Measurements from ENCODE around the gene EPN1. TPM values are rescaled to one million over a fixed set of nuclear protein-coding genes. Genes with fewer than 3 reads are reported as not detected.
A peak's percentile ranks its signal among the peaks of the same experiment; 100 is the strongest.

The EPN1 gene
- 100 to 1,000 TPM; 148 to 149 TPM for total RNA-seq
- polyA plus RNA-seq (2013, experiment 1 of 2) = 79.8 TPM
- polyA plus RNA-seq (2013, experiment 2 of 2) = 73.0 TPM
- long read RNA-seq, experiment 1, full-length matches to known transcripts = 2 of 53 reads
- long read RNA-seq, experiment 1, partial matches to known transcripts = 36 of 53 reads
- long read RNA-seq, experiment 1, other reads (novel, unspliced or antisense) = 15 of 53 reads
- long read RNA-seq, experiment 2, full-length matches to known transcripts = 79 of 161 reads
- long read RNA-seq, experiment 2, partial matches to known transcripts = 21 of 161 reads
- long read RNA-seq, experiment 2, other reads (novel, unspliced or antisense) = 61 of 161 reads
- long read RNA-seq, experiment 3, full-length matches to known transcripts = 5 of 12 reads
- long read RNA-seq, experiment 3, partial matches to known transcripts = 1 of 12 reads
- long read RNA-seq, experiment 3, other reads (novel, unspliced or antisense) = 6 of 12 reads
- long read RNA-seq, experiment 4, full-length matches to known transcripts = 1 of 1 reads
- long read RNA-seq, experiment 4, partial matches to known transcripts = 0 of 1 reads
- long read RNA-seq, experiment 4, other reads (novel, unspliced or antisense) = 0 of 1 reads

DNA sequence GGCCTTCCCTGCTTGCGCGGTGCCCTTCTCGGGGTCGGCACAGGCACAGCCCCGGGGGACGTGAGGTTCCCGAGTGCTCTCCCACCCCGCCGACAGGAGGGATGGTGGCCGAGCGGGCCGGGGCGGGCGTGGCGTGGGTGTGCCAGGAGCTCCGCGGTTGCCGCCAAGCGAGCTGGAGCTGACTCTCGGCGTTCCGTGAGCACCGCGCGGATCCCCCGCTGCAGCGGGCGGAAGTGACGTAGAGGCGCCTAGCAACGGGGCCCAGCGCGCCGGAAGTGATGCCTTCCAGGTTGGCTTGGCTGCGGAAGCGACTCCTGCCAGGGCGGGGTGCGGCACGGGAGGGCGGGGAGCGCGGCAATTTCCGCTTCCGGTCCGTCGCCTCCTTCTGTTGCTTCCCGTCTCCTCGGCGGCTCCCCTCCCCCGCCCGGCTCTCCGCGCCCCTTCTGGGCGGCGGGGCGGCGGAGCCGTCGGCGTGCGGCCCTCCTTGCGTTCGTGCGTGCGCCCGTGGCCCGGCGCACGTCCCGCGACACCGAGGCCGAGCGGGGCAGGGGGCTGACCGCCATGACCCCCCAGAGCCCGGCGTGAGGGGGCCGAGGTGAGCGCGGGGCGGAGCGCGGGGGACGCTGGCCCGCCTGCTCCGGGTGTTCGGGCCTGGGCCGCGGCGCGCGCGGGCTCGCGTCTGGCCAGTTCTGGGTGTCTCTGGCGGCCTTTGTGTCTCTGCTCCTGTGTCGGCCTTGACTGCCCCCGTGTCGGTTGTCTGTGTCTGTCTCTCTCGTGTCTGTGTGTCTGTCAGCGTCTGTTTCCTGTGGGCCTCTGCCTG, at the start of gene EPN1:
TSS of gene EPN1 (plus strand) at position 386 of the 820 bp plus-strand sequence. CDS start 3,402 bp downstream, outside the sequence.
- peak within 1 kb of the TSS; percentile 80 for H3K27ac ChIP-seq (ENCODE audit: low read depth, low read length)
- Mint-ChIP-seq H3K27ac (peak within 1 kb of the TSS; percentile 95), H3K4me3 (peak within 1 kb of the TSS; percentile 90), H3K27me3 (ENCODE audit: insufficient read depth) (no peaks in the 10 kb centered on the region), H3K36me3 (ENCODE audit: low read depth) (peaks cover 58% of the 10 kb centered on the region), H3K4me1 (peaks cover 37% of the 10 kb centered on the region), H3K9me3 (no peaks in the 10 kb centered on the region)
- no peaks in the 10 kb centered on the region for H3K27me3 ChIP-seq (ENCODE audit: control insufficient read depth, insufficient read depth, low read length, poor library complexity, severe bottlenecking)
- H3K36me3 ChIP-seq (ENCODE audit: control insufficient read depth, insufficient read depth, low read length) = peaks cover 38% of the 10 kb centered on the region
- H3K9me3 ChIP-seq (ENCODE audit: control insufficient read depth, low read length) = no peaks in the 10 kb centered on the region
- 0 to 2% methylated on average over 43 to 101 of the region's 101 CpGs for WGBS, 2 experiments (ENCODE audit: insufficient coverage in 1 of 2, insufficient read length in 1 of 2)
- TF ChIP-seq, protein P1, sequence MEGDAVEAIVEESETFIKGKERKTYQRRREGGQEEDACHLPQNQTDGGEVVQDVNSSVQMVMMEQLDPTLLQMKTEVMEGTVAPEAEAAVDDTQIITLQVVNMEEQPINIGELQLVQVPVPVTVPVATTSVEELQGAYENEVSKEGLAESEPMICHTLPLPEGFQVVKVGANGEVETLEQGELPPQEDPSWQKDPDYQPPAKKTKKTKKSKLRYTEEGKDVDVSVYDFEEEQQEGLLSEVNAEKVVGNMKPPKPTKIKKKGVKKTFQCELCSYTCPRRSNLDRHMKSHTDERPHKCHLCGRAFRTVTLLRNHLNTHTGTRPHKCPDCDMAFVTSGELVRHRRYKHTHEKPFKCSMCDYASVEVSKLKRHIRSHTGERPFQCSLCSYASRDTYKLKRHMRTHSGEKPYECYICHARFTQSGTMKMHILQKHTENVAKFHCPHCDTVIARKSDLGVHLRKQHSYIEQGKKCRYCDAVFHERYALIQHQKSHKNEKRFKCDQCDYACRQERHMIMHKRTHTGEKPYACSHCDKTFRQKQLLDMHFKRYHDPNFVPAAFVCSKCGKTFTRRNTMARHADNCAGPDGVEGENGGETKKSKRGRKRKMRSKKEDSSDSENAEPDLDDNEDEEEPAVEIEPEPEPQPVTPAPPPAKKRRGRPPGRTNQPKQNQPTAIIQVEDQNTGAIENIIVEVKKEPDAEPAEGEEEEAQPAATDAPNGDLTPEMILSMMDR (conservative IDR thresholded peaks at IDR 0.05) = no peak
- peaks cover 3% of the 10 kb centered on the region for H3K4me1 ChIP-seq (ENCODE audit: control insufficient read depth, insufficient read depth, low read length)
- H3K4me3 ChIP-seq (ENCODE audit: low read length) = peak within 1 kb of the TSS; percentile 88
- peak; percentile 98 for DNase-seq
- H3K9ac ChIP-seq (ENCODE audit: extremely low read depth, low read length, poor library complexity, severe bottlenecking) = peak within 1 kb of the TSS; percentile 63

- Mint-ChIP-seq H3K36me3 (ENCODE audit: low read depth) (no peaks in the 10 kb centered on the region), H3K27me3 (ENCODE audit: insufficient read depth) (peaks cover 10% of the 10 kb centered on the region), H3K9me3 (no peaks in the 10 kb centered on the region), H3K27ac (no peak overlapping the region), H3K4me3 (no peak overlapping the region), H3K4me1 (peaks cover 2% of the 10 kb centered on the region)
- Histone ChIP-seq H3K27me3 (ENCODE audit: control insufficient read depth, insufficient read depth, low read length, poor library complexity, severe bottlenecking) (no peaks in the 10 kb centered on the region), H3K27ac (ENCODE audit: low read depth, low read length) (no peak overlapping the region), H3K9ac (ENCODE audit: extremely low read depth, low read length, poor library complexity, severe bottlenecking) (no peak overlapping the region), H3K4me3 (ENCODE audit: low read length) (no peak overlapping the region), H3K9me3 (ENCODE audit: control insufficient read depth, low read length) (no peaks in the 10 kb centered on the region), H3K4me1 (ENCODE audit: control insufficient read depth, insufficient read depth, low read length) (no peaks in the 10 kb centered on the region), H3K36me3 (ENCODE audit: control insufficient read depth, insufficient read depth, low read length) (peaks cover under 1% of the 10 kb centered on the region)
- no peak for DNase-seq
- 94 to 99% methylated on average over 9 to 11 of the region's 11 CpGs for WGBS, 2 experiments (ENCODE audit: insufficient coverage in 1 of 2, insufficient read length in 1 of 2)
- TF ChIP-seq, protein P1 (conservative IDR thresholded peaks at IDR 0.05) = no peak
Measured at GRCh38 chr19:55626350-55626749, 48.7 kb upstream of the EPN1 start.

- peaks cover 21% of the 10 kb centered on the region for H3K4me1 Mint-ChIP-seq
- no peaks in the 10 kb centered on the region for H3K9me3 ChIP-seq (ENCODE audit: control insufficient read depth, low read length)
- peaks cover 8% of the 10 kb centered on the region for H3K27me3 Mint-ChIP-seq (ENCODE audit: insufficient read depth)
- peaks cover 2% of the 10 kb centered on the region for H3K36me3 Mint-ChIP-seq (ENCODE audit: low read depth)
- H3K9me3 Mint-ChIP-seq = no peaks in the 10 kb centered on the region
- H3K27ac ChIP-seq (ENCODE audit: low read depth, low read length) = no peak overlapping the region
- WGBS, 2 experiments (ENCODE audit: insufficient coverage in 1 of 2, insufficient read length in 1 of 2) = 45 to 50% methylated on average over 2 of the region's 3 CpGs
- H3K27ac Mint-ChIP-seq = peak overlapping the region; percentile 81
- TF ChIP-seq, protein P1 (conservative IDR thresholded peaks at IDR 0.05) = peak; percentile 91
- no peaks in the 10 kb centered on the region for H3K27me3 ChIP-seq (ENCODE audit: control insufficient read depth, insufficient read depth, low read length, poor library complexity, severe bottlenecking)
- H3K4me3 ChIP-seq (ENCODE audit: low read length) = no peak overlapping the region
- H3K36me3 ChIP-seq (ENCODE audit: control insufficient read depth, insufficient read depth, low read length) = no peaks in the 10 kb centered on the region
- no peak overlapping the region for H3K4me3 Mint-ChIP-seq
- peak; percentile 96 for DNase-seq
- no peaks in the 10 kb centered on the region for H3K4me1 ChIP-seq (ENCODE audit: control insufficient read depth, insufficient read depth, low read length)
- H3K9ac ChIP-seq (ENCODE audit: extremely low read depth, low read length, poor library complexity, severe bottlenecking) = no peak overlapping the region
Measured at GRCh38 chr19:55632463-55632834, 42.6 kb upstream of the EPN1 start.
